ENCODE results near the gene TTL. TPM values are rescaled to one million over a fixed set of nuclear protein-coding genes. Genes with fewer than 3 reads are reported as not detected.
"Not testable (repeated sequence)": the region's sequence is repeated elsewhere in the genome, so short reads cannot be mapped to it uniquely, and the experiment has no call there.

Gene TTL
- total RNA-seq, 1 donor from 2014 or later = 44.3 TPM

DNA sequence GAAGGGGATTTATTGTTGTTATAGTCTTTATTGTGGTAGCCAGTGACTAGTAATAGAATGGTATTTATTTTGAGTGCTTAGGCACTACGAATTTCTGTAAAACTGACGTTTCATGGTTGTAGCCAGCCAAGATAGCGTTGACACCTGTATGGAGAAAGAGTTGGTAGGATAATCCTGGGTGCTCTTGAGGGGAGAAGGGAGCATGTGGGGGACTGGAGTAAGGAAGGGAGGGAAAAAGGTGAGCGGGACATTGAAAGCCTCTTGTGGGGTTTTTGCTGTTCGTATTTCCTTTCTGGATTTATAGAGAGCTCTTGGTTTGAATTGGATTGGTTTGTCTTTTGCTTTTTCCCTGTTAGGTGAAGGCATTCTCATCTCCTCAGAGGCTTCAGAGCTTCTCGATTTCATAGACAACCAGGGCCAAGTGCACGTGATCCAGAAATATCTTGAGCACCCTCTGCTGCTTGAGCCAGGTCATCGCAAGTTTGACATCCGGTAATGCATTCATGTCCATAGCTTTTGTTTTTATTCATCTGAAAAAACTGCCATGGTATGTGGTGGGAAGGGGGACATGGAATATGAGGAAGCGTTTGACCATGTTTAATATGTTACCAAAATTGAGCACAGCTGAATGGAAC is 19.0 kb downstream of the TTL start:
- intact Hi-C loops (cut with micrococcal nuclease); DNase-seq: not testable (repeated sequence)
- ATAC-seq = peak; percentile 69

DNA sequence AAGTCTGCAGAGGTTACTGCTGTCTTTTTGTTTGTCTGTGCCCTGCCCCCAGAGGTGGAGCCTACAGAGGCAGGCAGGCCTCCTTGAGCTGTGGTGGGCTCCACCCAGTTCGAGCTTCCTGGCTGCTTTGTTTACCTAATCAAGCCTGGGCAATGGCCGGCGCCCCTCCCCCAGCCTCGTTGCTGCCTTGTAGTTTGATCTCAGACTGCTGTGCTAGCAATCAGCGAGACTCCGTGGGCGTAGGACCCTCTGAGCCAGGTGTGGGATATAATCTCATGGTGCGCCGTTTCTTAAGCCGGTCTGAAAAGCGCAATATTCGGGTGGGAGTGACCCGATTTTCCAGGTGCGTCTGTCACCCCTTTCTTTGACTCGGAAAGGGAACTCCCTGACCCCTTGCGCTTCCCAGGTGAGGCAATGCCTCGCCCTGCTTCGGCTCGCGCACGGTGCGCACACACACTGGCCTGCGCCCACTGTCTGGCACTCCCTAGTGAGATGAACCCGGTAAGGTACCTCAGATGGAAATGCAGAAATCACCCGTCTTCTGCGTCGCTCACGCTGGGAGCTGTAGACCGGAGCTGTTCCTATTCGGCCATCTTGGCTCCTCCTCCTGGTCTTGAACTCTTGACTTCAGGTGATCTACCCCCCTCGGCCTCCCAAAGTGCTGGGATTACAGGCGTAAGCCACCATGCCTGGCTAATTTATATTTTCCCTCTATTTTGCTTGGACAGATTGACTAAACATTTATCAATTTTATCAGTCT is 27.5 kb downstream of the TTL start:
- DNase-seq; ATAC-seq; intact Hi-C loops (cut with micrococcal nuclease): not testable (repeated sequence)

DNA sequence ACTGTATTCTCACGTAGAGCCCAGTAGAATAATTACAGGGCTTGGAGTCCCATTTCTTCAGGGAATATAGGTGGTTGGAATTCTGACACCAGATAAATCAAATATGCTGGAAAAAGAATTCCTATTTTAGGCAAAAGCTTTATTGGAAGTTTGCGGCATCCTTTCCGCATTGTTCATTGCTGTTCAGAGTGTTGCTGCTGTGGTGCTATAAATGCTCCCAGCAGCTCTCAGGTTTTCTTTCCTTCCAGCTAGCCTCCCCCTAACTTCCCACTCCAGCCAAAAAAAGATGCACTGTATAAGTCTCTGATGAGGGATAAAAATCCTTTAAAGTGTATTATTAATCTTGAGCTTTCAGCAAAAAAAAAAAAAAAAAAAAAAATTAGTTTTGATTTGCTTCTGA is 34.8 kb downstream of the TTL start:
- no peak for DNase-seq
- ATAC-seq = no peak
- intact Hi-C loops (cut with micrococcal nuclease) = no loop called here

DNA sequence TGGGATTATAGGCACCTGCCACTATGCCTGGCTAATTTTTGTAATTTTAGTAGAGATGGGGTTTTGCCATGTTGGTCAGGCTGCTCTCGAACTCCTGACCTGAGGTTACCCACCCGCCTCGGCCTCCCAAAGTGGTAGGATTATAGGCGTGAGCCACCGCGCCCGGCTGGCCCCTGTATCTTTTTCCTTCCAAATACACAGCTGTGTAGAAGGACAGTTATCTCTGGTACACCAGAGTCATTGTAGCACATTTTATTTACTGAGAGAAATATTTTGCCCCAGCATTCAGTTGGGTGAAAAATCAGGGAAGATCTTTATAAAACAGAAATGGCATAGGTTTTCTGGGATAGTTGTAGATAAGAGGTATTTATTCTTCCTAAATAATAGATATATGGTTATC is 36.9 kb downstream of the TTL start:
- DNase-seq (no peak), ATAC-seq (no peak)
- intact Hi-C loops (cut with micrococcal nuclease) = no loop called here

DNA sequence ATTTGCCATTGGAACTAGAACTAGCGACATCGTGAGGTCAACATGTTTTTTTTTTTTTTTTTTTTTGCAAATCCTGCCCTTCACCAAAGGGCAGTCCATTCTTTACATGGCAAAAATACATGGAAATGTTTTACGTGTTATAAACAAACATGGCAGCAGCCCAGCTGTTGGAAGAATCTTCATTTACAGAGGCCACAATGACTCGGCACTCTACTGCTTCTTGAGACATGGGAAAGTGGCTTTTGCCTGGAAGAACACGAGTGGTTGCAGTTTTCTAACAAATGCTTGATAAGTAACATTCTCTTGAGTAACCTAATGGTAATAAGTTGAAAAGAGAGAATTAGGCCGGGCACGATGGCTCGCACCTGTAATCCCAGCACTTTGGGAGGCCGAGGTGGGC is 37.5 kb downstream of the TTL start:
- intact Hi-C loops (cut with micrococcal nuclease) = no loop called here
- ATAC-seq = no peak

DNA sequence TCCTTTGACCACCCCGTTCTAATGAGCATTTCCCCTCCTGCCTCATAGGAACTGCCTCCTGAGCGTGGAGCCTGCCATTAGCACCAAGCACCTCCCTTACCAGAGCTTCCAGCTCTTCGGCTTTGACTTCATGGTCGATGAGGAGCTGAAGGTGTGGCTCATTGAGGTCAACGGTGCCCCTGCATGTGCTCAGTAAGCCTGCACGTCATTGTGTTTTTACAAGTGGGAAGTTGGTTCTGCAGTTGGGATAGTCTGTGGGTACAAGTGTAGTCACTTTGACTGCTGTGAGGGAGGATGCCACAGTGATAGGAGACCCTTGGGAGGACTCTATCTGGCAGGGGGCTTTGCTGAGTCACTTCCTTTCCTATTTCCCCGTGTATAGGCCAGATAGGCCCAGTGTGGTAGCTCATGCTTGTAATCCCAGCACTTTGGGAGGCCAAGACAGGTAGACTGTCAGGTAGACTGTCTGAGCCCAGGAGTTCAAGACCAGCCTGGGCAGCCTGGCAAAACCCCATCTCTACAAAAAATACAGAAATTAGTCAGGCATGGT is 38.4 kb downstream of the TTL start:
- no peak for ATAC-seq

More for the DNA sequence above, 37.5 kb downstream of the TTL start:
- no peak for DNase-seq

DNA sequence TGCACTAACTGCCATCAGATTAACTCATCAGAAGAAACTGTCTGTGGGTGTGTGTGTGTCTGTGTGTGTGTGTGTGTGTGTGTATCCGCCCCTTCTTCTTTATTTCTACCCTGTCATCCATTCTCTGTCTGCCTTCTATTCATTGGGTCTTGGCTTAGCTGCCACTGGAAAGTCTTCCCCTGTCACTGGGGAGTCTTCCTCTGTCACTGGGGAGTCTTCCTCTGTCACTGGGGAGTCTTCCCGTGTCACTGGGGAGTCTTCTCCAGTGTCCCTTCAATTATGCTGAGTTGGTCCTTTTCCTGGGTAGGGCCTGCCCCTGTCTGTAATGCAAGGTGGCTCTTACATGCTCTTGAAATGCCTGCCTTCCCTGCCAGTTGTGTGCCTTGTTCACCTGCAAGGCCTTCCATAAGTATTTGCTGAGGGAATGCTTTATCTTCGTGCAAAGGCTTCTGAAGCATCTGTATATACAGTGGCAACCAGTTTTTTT is 41.4 kb downstream of the TTL start:
- intact Hi-C loops (cut with micrococcal nuclease) = no loop called here
- DNase-seq (no peak), ATAC-seq (no peak)

More for the DNA sequence above, 38.4 kb downstream of the TTL start:
- intact Hi-C loops (cut with micrococcal nuclease) = no loop called here
- no peak for DNase-seq

DNA sequence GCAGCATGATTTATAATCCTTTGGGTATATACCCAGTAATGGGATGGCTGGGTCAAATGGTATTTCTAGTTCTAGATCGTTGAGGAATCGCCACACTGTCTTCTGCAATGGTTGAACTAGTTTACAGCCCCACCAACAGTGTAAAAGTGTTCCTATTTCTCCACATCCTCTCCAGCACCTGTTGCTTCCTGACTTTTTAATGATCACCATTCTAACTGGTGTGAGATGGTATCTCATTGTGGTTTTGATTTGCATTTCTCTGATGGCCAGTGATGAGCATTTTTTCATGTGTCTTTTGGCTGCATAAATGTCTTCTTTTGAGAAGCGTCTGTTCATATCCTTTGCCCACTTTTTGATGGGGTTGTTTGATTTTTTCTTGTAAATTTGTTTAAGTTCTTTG is 42.3 kb downstream of the TTL start:
- intact Hi-C loops (cut with micrococcal nuclease); ATAC-seq: not testable (repeated sequence)

DNA sequence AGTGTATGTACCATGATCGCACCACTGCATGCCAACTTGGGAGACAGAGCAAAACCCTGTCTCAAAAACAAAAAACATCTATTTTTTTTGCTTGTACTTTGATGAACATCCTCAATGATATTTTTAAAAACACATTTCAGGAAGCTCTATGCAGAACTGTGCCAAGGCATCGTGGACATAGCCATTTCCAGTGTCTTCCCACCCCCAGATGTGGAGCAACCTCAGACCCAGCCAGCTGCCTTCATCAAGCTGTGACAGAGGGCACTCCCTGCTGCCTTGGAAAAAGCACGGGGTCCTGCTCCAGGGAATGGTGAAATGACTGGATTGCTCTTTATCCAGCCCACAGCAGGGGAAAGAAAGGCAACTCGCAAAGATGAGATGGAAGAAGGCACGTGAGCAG is 46.6 kb downstream of the TTL start:
- ATAC-seq (no peak), DNase-seq (no peak)
- intact Hi-C loops (cut with micrococcal nuclease) = no loop called here

More for the DNA sequence above, 42.3 kb downstream of the TTL start:
- DNase-seq = not testable (repeated sequence)

DNA sequence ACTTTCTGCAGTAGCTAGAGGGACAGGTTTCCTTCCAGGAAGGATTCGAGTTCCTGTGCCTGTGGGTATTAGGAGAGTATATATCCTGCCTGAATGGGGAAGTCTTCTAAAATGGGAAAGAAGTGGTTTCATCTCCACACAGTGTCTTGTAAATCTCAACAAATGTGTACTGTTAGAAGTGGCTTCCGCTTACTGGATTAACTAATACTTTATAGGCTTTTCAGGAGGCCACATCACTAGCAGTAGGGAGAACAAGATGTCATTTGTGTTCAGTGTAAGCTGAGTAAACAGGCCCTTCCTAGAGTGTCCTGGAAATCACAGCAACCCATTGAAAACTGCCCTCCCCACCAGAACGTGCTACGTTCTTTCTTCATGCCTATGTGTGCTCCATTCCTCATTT is 47.8 kb downstream of the TTL start:
- intact Hi-C loops (cut with micrococcal nuclease) = no loop called here
- ATAC-seq = peak; percentile 34

DNA sequence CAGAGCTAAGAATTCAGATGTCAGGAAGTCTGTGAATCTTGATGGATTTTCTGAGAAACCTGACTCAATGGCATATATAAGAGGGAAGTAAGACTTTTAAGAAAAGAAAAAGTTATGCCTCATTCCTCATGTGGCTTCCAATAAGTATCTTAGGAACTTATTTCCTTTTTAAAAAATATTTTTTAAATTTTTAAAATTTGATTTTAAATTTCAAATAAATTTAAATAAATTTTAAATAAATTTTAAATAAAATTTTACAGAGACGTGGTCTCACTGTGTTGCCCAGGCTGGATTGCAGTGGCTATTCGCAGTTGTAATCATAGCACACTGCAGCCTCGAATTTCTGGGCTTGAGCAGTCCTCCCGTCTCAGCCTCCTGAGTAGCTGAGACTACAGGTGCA is 48.8 kb downstream of the TTL start:
- DNase-seq (no peak), ATAC-seq (no peak)
- intact Hi-C loops (cut with micrococcal nuclease) = no loop called here

More for the DNA sequence above, 47.8 kb downstream of the TTL start:
- no peak for DNase-seq

DNA sequence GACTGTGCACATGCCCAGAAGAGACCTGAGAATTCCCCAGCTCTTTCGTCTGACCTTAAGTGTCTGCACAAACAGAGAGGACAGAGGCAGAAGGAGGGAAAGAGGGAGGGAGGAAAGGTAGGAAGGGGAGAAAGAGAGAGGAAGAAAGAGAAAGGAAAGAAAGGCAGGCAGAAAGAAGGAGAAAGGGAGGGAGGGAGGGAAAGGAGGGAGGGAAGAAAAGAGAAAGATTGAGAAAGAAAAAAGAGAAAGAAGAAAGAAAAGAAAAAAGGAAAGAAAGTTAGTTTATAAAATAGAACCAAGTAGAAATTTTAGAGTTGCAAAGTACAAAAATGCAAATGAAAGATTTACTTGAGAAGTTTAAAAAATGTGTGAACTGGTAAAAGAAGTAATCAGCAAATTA is 52.9 kb downstream of the TTL start:
- intact Hi-C loops (cut with micrococcal nuclease) = no loop called here
- no peak for ATAC-seq
- no peak for DNase-seq

DNA sequence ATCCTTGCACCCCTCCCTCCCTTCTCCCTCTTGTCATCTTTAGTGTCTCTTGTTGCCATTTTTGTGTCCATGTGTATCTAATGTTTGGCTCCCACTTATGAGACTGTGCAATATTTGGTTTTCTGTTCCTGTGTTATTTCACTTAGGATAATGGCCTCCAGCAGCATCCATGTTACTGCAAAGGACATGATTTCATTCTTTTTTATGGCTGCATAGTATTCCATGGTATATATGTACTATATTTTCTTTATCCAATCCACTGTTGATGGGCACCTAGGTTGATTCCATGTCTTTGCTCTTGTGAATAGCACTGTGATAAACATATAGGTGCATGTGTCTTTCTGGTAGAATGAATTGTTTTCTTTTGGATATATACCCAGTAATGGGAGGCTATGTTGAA is 54.7 kb downstream of the TTL start:
- DNase-seq; intact Hi-C loops (cut with micrococcal nuclease); ATAC-seq: not testable (repeated sequence)

DNA sequence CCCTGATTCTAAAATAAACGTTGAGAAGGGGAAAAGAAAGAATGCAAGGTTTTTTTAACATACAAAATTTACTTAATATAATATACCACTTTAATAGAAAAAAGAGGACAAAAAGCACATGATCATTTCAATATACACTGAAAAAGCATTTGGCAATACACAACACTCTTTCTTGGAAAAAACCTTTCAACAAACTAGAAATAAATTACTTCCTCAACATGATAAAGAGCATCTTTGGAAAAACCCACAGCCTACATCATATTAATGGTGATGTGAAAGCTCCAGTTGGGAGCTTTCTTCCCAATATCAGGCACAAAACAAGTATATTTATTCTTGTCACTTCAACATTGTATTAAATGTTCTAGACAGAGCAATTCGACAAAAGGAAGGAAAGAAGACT is 57.4 kb downstream of the TTL start:
- intact Hi-C loops (cut with micrococcal nuclease) = no loop called here
- ATAC-seq (no peak), DNase-seq (no peak)

DNA sequence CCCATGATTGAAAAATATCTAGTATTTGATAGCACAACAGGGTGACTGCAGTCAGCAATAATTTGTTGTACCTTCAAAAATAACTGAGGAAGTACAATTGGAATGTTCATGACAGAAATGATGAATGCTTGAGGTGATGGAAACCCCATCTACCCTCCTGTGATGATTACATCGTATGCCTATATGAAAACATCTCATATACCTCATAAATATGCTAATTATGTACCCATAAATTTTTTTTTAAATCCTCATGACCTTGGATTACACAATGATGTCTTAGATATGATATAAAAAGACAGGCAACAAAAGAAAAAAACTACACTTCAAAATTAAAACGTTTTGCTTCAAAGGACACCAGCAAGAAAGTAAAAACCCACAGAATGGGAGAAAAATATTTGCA is 59.0 kb downstream of the TTL start:
- no peak for ATAC-seq
- intact Hi-C loops (cut with micrococcal nuclease) = no loop called here

DNA sequence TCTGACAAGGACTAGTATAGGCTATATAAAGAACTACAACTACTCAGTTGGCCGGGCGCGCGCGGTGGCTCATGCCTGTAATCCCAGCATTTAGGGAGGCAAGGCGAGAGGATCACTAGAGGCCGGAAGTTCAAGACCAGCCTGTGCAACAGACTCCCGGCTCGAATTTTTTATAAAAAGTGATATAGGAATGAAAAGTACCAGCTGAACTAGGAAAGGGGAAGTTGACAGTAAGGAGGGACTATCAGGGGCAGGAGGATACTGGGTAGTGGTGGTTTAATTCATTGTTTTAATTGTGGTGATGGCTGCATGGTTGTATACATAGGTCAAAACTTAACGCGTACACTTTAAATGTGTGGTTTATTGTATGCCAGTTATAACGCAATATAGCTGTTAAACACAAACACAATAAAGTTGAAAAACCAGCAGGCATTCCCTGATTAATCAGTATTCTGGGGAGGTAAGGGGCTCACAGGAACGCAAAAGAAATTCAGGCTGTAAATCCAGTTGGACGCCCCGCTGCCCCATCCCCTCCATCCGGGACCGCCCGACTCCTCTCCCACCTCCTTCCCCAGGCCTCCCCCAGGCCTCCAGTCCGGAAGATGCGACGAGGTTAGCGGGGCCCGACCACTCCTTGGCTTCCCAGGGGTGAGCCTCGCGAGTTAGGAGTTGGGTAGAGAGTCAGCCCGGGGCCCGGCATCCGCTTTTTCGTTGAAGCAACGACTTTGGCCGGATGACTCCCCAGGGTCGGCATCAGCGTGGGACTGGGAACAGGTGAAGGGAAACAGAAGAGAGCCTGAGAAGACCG is 59.6 kb downstream of the TTL start:
- ATAC-seq = peak; percentile 86
- DNase-seq = peak; percentile 71

More for the DNA sequence above, 59.0 kb downstream of the TTL start:
- no peak for DNase-seq

DNA sequence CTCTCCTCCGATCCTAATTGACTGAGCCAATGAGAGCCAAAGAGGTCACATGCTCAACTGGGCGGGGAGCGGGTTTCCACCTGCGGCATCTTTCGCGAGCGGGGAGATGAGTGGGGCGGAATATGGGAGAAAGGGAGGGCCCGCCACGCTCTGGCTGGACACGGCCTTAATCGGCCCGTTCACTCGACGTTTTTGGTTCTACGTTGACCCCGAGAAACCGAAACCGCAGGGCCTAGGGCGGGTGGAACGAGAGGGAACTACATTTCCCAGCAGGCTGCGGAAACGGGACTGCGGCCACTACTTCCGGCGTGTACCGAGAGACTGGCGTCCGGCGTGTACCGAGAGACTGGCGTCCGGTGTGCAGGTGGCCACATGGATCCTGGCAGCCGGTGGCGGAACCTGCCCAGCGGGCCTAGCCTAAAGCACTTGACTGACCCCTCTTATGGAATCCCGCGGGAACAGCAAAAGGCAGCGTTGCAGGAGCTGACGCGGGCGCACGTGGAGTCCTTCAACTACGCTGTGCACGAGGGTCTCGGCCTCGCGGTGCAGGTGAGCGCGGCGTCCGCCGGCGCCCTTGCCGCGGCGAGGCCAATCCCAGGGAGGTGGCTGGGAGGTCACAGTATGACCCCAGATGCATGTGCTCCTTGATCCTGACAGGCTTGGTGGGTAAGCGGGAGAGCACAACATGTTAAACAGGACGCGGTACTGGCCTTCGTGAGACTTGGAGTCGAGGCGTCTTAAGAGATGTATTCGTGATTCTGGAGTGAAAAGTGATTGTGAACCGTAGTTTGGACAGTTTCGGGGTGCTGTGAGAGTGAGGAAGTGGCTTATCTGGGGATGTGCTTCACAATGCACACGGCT is 60.4 kb downstream of the TTL start, which contains the start of gene POLR1B:
POLR1B (plus strand) TSS at position 343 of the 861 bp plus-strand sequence; CDS start at position 373, 30 bp downstream.
- DNase-seq (peak; percentile 88), ATAC-seq (peak; percentile 97)
- intact Hi-C loops (cut with micrococcal nuclease) = no loop called here

More for the DNA sequence above, 59.6 kb downstream of the TTL start:
- intact Hi-C loops (cut with micrococcal nuclease) = no loop called here

DNA sequence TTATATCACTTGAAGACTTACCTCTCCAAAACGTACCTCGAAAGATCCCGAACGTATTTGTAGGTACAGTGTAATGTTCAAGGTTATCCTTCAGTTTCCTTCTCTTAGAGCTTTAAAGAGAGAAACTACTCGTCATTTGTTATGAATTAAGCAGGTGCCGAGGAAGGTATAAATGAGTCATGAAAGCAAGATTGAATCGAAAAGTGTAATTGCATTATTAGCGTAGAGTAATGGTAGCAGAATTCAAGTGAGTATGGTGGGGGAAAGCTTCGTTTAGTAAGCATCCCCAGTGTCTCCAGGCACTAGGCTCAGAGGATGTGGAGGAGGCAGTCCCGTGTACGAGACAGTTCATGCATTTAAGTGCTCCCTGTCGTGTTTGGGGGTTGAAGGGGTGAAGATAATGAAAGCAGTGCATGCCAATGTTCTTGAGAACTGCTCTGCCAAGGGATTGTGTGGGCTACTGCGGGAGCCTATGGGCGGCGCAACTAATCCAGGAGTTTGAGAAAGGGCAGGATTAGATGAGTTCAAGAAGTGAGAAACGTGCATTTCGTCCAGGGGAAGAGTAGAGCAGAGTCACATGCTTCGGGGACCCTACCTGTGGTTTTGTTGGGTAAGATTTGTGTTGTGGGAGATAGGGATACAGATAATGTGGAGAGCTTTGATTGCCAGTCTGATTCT is 61.2 kb downstream of the TTL start:
- ATAC-seq = no peak
- intact Hi-C loops (cut with micrococcal nuclease) = no loop called here
- no peak for DNase-seq
